GM12892 (cell line): ENCODE results near the gene NES. TPM values are rescaled to one million over a fixed set of nuclear protein-coding genes. Genes with fewer than 3 reads are reported as not detected.

Experiments used
- DNase-seq: peaks from one replicate; pipeline ENCODE4 v3.0.0; 2011; ENCODE audit not compliant: insufficient read length
- FAIRE-seq: peaks from 2 replicates; lab custom pipeline; 2011; peaks lifted over from hg19 to GRCh38; lab: Jason Lieb, UNC
- POLR2A ChIP-seq: IDR thresholded peaks from 2 replicates; pipeline ENCODE4 v1.6.1; 2011; ENCODE audit warnings: low read depth, low read length, control low read depth
- POLR2AphosphoS5 ChIP-seq: IDR thresholded peaks from 2 replicates; pipeline ENCODE4 v1.6.1; 2011; ENCODE audit warnings: low read depth, low read length, control low read depth
- TAF1 ChIP-seq: IDR thresholded peaks from 2 replicates; pipeline ENCODE4 v1.6.1; 2011; ENCODE audit warnings: low read depth, mild to moderate bottlenecking, control low read depth, low read length, borderline replicate concordance
- polyA plus RNA-seq: library from polyadenylated mRNA; unstranded; fragments of >200 nt; gene quantifications from one replicate; pipeline ENCODE4 v1.2.1, GENCODE V29; 2012; ENCODE audit warnings: missing spikeins, inconsistent platforms; ENCODE audit not compliant: missing spikeins

NES gene
- polyA plus RNA-seq: not detected

- FAIRE-seq (no peak), DNase-seq (no peak)
These were observed at the start of gene NES for GRCh38 chr1:156676820-156677615. Gene NES, minus strand, starts transcription at chr1:156677407. Its CDS starts 143 bp downstream, at chr1:156677264.

GRCh38 chr1:156726549-156727226 lies 49.5 kb upstream of the NES start:
- TF ChIP-seq TAF1 (no peak), POLR2A (no peak)
- FAIRE-seq (peak; percentile 57), DNase-seq (no peak)

More at GRCh38 chr1:156676820-156677615, at the start of gene NES:
- TF ChIP-seq TAF1 (no peak), POLR2AphosphoS5 (no peak), POLR2A (no peak)

- peak; percentile 73 for FAIRE-seq
- TF ChIP-seq TAF1 (no peak), POLR2A (no peak), POLR2AphosphoS5 (no peak; the same call in 1 of the 2 replicates)
- DNase-seq: peak; percentile 62
These were observed 48.6 kb upstream of the NES start for GRCh38 chr1:156725683-156726280.

- DNase-seq (no peak), FAIRE-seq (no peak)
- TF ChIP-seq POLR2A (no peak), POLR2AphosphoS5 (no peak), TAF1 (no peak)
These were observed 44.3 kb upstream of the NES start for GRCh38 chr1:156721535-156721934.

GRCh38 chr1:156721131-156721530 lies 43.9 kb upstream of the NES start:
- FAIRE-seq: no peak
- TF ChIP-seq TAF1 (no peak), POLR2AphosphoS5 (peak; percentile 69), POLR2A (peak; percentile 56)

GRCh38 chr1:156717351-156717750 lies 40.1 kb upstream of the NES start:
- DNase-seq (no peak), FAIRE-seq (no peak)

More at GRCh38 chr1:156721131-156721530, 43.9 kb upstream of the NES start:
- no peak for DNase-seq

GRCh38 chr1:156714830-156715229 lies 37.6 kb upstream of the NES start:
- TF ChIP-seq POLR2AphosphoS5: no peak
- TF ChIP-seq POLR2A: no peak
- TF ChIP-seq TAF1: no peak
- FAIRE-seq: no peak
- no peak for DNase-seq

More at GRCh38 chr1:156717351-156717750, 40.1 kb upstream of the NES start:
- TF ChIP-seq TAF1 (no peak), POLR2A (no peak), POLR2AphosphoS5 (no peak)

- no peak for TF ChIP-seq POLR2AphosphoS5
- no peak for TF ChIP-seq POLR2A
- no peak for TF ChIP-seq TAF1
- DNase-seq: no peak
- FAIRE-seq: no peak
These were observed 35.4 kb upstream of the NES start for GRCh38 chr1:156712626-156713025.

GRCh38 chr1:156711011-156711817 lies 34.0 kb upstream of the NES start:
- DNase-seq (no peak), FAIRE-seq (no peak)
- TF ChIP-seq TAF1 (no peak), POLR2A (no peak), POLR2AphosphoS5 (no peak)

GRCh38 chr1:156709757-156710489 lies 32.7 kb upstream of the NES start:
- FAIRE-seq: no peak
- DNase-seq: no peak
- TF ChIP-seq TAF1 (no peak), POLR2A (no peak), POLR2AphosphoS5 (no peak)
